ENCODE measurements around the gene P2RY2. TPM values are rescaled to one million over a fixed set of nuclear protein-coding genes. Genes with fewer than 3 reads are reported as not detected.
"Not testable (repeated sequence)": the region's sequence is repeated elsewhere in the genome, so short reads cannot be mapped to it uniquely, and the experiment has no call there.

Gene P2RY2
- total RNA-seq, 1 donor from 2014 or later: 19.8 TPM

GRCh38 chr11:73197348-73197747 lies 20.7 kb upstream of the P2RY2 start:
- Histone ChIP-seq H3K36me3 (no peaks in the 10 kb centered on the region), H3K9me3 (replicated peaks) (no peaks in the 10 kb centered on the region), H3K4me3 (no peak overlapping the region), H3K4me1 (peaks cover 13% of the 10 kb centered on the region), H3K27me3 (ENCODE audit: low read depth) (no peaks in the 10 kb centered on the region), H3K27ac (replicated peaks) (no peak overlapping the region)
- DNase-seq: no peak
- intact Hi-C loops (cut with micrococcal nuclease): no loop called here
- TF ChIP-seq CTCF (IDR thresholded peaks at IDR 0.05; ENCODE audit: borderline replicate concordance): no peak

- H3K9me3 ChIP-seq (replicated peaks); H3K27ac ChIP-seq (replicated peaks); H3K36me3 ChIP-seq; H3K27me3 ChIP-seq (ENCODE audit: low read depth); intact Hi-C loops (cut with micrococcal nuclease); H3K4me3 ChIP-seq; DNase-seq: not testable (repeated sequence)
- peaks cover 13% of the 10 kb centered on the region for H3K4me1 ChIP-seq
These were observed 20.3 kb upstream of the P2RY2 start for GRCh38 chr11:73197787-73198186.

GRCh38 chr11:73198677-73199076 lies 19.4 kb upstream of the P2RY2 start:
- no peaks in the 10 kb centered on the region for H3K27me3 ChIP-seq (ENCODE audit: low read depth)
- no peaks in the 10 kb centered on the region for H3K36me3 ChIP-seq
- no peaks in the 10 kb centered on the region for H3K9me3 ChIP-seq (replicated peaks)
- H3K27ac ChIP-seq (replicated peaks): no peak overlapping the region
- intact Hi-C loops (cut with micrococcal nuclease): no loop called here
- DNase-seq: no peak
- TF ChIP-seq CTCF (IDR thresholded peaks at IDR 0.05; ENCODE audit: borderline replicate concordance): no peak
- H3K4me3 ChIP-seq: no peak overlapping the region
- H3K4me1 ChIP-seq: peaks cover 13% of the 10 kb centered on the region

GRCh38 chr11:73199446-73199845 lies 18.6 kb upstream of the P2RY2 start:
- no peaks in the 10 kb centered on the region for H3K36me3 ChIP-seq
- intact Hi-C loops (cut with micrococcal nuclease): no loop called here
- no peaks in the 10 kb centered on the region for H3K9me3 ChIP-seq (replicated peaks)
- TF ChIP-seq CTCF (IDR thresholded peaks at IDR 0.05; ENCODE audit: borderline replicate concordance): no peak
- H3K4me1 ChIP-seq: peaks cover 13% of the 10 kb centered on the region
- H3K27me3 ChIP-seq (ENCODE audit: low read depth): no peaks in the 10 kb centered on the region
- H3K4me3 ChIP-seq: no peak overlapping the region
- no peak for DNase-seq
- H3K27ac ChIP-seq (replicated peaks): no peak overlapping the region

- H3K36me3 ChIP-seq: no peaks in the 10 kb centered on the region
- H3K4me1 ChIP-seq: peaks cover 13% of the 10 kb centered on the region
- no peaks in the 10 kb centered on the region for H3K9me3 ChIP-seq (replicated peaks)
- H3K27ac ChIP-seq (replicated peaks): no peak overlapping the region
- H3K4me3 ChIP-seq: no peak overlapping the region
- no peak for DNase-seq
- no peak for TF ChIP-seq CTCF (IDR thresholded peaks at IDR 0.05; ENCODE audit: borderline replicate concordance)
- intact Hi-C loops (cut with micrococcal nuclease): no loop called here
- H3K27me3 ChIP-seq (ENCODE audit: low read depth): no peaks in the 10 kb centered on the region
These were observed 17.8 kb upstream of the P2RY2 start for GRCh38 chr11:73200256-73200655.

GRCh38 chr11:73201249-73201648 lies 16.8 kb upstream of the P2RY2 start:
- Histone ChIP-seq H3K9me3 (replicated peaks) (no peaks in the 10 kb centered on the region), H3K36me3 (no peaks in the 10 kb centered on the region), H3K4me1 (peaks cover 13% of the 10 kb centered on the region), H3K27ac (replicated peaks) (no peak overlapping the region), H3K27me3 (ENCODE audit: low read depth) (no peaks in the 10 kb centered on the region), H3K4me3 (no peak overlapping the region)
- no peak for TF ChIP-seq CTCF (IDR thresholded peaks at IDR 0.05; ENCODE audit: borderline replicate concordance)
- intact Hi-C loops (cut with micrococcal nuclease): no loop called here
- no peak for DNase-seq

Data from left ventricle myocardium inferior (tissue), 1 donor.